G401 (cell line): ENCODE data around the gene ARIH1. TPM values are rescaled to one million over a fixed set of nuclear protein-coding genes. Genes with fewer than 3 reads are reported as not detected.
"Not testable (repeated sequence)": the region's sequence is repeated elsewhere in the genome, so short reads cannot be mapped to it uniquely, and the experiment has no call there.

ENCODE experiments used
- DNase-seq: peaks from one replicate; pipeline ENCODE4 v3.0.0-alpha.2; 2015; ENCODE audit warnings: low spot score
- in situ Hi-C: cut with HindIII; loops from 2 replicates; pipeline ENCODE4 v1.10.0; 2016; ENCODE audit warnings: low sequenced_read_pairs, mixed read lengths
- total RNA-seq: library from RNA; depleted of rRNA; stranded (reverse); fragments of >200 nt; shearing (Covaris generic); gene quantifications from 2 replicates; pipeline ENCODE4 v1.2.3, GENCODE V29; 2014; rRNA removed

The ARIH1 gene
- total RNA-seq, 1 experiment from 2014 or later: 42.0 TPM

GRCh38 chr15:72636519-72637282 is 162.6 kb downstream of the ARIH1 start:
- in situ Hi-C loops: not testable (repeated sequence)
- DNase-seq: peak; percentile 78

GRCh38 chr15:72639759-72640483 is 165.8 kb downstream of the ARIH1 start:
- in situ Hi-C loops, DNase-seq: not testable (repeated sequence)

- in situ Hi-C loops, DNase-seq: not testable (repeated sequence)
Observed at GRCh38 chr15:72642271-72642670, 168.1 kb downstream of the ARIH1 start.

GRCh38 chr15:72648631-72649253 is 174.6 kb downstream of the ARIH1 start:
- in situ Hi-C loops: not testable (repeated sequence)

More at GRCh38 chr15:72648631-72649253, 174.6 kb downstream of the ARIH1 start:
- not testable (repeated sequence) for DNase-seq

Other genes with a start within 250 kb of the ARIH1 start
- 1,858 and 2,103 TPM in 2 replicates for gene PKM, start 243.1 kb upstream of the ARIH1 start, total RNA-seq
- gene PARP6, start 201.8 kb upstream of the ARIH1 start, total RNA-seq: 14.6 and 30.4 TPM in 2 replicates
- 0.07 and 0.18 TPM in 2 replicates for gene CELF6, start 154.2 kb upstream of the ARIH1 start, total RNA-seq
- gene HEXA, start 98.3 kb upstream of the ARIH1 start, total RNA-seq: 98.4 and 125 TPM in 2 replicates
- gene TMEM202, start 76.0 kb upstream of the ARIH1 start, total RNA-seq: not detected in 2 replicates
- gene GOLGA6B, start 180.4 kb downstream of the ARIH1 start, total RNA-seq: not detected in 2 replicates
- gene HIGD2B, start 211.9 kb downstream of the ARIH1 start, total RNA-seq: not detected in 2 replicates
- gene BBS4, start 211.9 kb downstream of the ARIH1 start, total RNA-seq: 23.4 and 34.5 TPM in 2 replicates